Activated CD8-positive, alpha-beta memory T cell treated with anti-CD3 and anti-CD28 coated beads, Interleukin-2, amount 50 U/mL, for 24 hours (primary cell): ENCODE data around the gene EPC2.

Experiments used
- DNase-seq: peaks from one replicate; pipeline ENCODE4 v3.0.0-alpha.2; 2020; ENCODE audit errors: extremely low read depth

The EPC2 gene

GRCh38 chr2:148810081-148810480 lies 165.5 kb downstream of the EPC2 start:
- DNase-seq, result no peak

DNA sequence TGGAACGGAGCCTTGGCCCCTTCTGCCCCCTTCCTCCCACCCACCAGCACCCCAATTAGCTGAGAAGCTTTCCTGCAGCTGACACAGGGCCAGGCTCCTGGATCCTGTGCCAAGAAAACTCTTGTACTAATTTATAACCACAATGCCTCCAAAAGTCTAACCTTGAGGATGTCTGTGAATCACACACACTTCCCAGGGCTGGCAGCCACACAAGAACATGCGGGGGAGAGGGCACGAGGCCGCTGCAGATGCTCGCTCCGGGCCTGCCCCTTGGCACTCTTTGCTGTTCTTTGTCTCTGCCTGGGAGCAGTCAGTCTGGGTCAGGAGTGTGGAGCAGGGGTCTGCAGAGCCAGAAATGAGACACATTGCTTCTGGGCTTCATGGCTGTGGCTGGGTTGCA lies 167.8 kb downstream of the EPC2 start:
- DNase-seq, result no peak

DNA sequence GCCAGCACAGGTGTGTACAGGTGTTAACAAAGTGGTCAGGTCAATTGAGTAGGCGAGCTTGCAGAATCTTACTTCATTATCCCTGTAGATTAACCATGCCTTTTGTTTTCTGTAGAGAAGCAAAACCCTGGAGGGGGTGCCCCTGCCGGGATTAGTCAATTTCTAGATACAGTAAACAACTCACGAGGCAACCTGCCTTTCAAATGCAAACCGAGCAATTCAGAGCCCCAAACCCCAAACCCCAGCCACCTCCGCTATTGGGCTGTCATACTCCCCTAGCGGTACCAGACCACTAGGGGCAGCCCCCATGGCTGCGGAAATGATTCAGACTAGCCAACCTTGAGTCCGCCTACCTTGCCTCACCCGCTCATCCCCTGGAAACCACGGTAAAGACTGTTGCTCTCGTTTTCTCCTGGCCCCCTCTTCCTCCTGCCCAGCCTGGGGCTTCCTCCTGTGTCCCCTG lies 169.1 kb downstream of the EPC2 start:
- DNase-seq, result peak; percentile 49

DNA sequence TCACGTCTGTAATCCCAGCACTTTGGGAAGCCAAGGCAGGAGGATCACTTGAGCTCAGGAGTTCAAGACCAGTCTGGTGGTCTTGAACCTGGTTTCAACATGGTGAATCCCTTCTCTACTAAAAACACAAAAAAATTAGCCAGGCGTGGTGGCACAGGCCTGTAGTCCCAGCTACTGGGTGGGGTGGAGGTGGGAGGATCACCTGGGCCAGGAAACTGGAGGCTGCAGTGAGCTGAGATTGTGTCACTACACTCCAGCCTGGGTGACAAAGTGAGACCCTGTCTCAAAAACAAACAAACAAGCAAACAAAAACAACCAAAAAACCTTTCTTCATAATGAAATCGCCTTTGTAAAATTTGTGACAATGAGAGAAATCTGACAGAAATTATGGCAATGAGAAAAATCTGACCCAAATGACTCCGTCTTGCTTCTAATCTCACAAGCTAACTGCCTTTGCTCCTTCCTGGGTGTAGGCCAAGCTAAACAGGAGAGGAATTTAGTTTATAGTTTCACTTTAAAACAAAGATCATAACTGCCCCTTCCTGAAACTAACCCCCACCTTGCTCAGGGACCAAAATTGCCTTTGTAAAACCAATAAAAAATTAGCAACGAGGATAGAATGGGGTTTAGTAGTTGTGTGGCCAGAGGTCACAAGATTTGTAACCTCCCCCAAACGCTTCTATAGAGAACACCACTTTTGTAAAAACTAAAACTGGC lies 169.8 kb downstream of the EPC2 start:
- no peak for DNase-seq

GRCh38 chr2:148814860-148815419 lies 170.4 kb downstream of the EPC2 start:
- DNase-seq, result no peak

DNA sequence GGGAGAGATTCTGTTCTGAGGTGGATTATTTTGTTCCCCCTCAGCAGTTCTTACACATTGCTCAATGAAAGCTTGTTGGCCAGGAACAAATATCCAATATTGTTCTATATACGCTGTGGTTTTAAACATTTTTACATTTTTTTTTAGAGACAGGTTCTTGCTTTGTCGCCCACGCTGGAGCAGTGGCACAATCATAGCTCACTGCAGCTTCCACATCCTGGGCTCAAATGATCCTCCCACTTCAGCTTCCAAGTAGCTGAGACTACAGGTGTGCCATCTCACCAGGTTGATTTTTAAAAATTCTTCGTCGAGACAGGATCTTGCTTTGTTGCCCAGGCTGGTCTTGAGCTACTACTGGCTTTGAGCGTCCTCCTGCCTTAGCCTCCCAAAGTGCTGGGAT lies 171.6 kb downstream of the EPC2 start:
- no peak for DNase-seq

- DNase-seq, result no peak
Observed at GRCh38 chr2:148817210-148817708, 172.7 kb downstream of the EPC2 start.

- no peak for DNase-seq
Observed at GRCh38 chr2:148819019-148819585, 174.6 kb downstream of the EPC2 start.

DNA sequence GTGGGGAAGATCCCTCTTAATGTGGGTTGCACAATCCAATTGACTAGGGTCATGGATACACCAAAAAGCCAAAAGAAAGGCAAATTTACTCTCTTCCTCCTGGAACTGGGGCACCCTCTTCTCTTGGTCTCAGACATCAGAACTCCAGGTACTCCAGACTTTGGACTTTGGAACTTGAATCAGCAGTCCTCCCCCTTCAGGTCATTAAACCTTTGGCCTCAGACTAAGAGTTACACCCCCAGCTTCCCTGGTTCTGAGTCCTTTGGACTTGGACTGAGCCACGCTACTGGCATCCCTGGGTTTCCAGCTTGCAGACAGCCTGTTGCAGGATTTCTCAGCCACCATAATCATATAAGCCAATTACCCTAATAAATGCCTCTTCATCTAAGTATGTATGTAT lies 179.6 kb downstream of the EPC2 start:
- no peak for DNase-seq

DNA sequence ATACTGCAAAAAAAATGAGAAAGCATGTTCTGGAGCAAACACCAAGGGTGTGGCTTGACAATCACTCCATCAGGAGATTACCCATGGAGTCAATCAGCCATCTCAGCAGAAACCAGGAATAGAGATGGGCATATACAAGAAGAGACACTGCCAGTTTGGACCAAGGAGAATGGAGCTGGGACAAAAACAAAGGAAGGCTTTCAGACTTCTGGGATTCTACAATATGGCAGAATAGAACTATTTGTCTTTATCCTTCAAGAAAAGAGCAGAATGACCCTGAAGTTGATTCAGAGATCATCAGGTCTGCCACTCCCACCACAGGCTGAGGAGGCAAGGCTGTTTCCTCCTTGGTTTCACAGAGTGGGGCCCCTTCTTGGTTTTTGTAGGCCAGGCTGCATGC lies 182.2 kb downstream of the EPC2 start:
- DNase-seq, result no peak

GRCh38 chr2:148828941-148829340 lies 184.4 kb downstream of the EPC2 start:
- DNase-seq, result no peak

GRCh38 chr2:148829618-148830017 lies 185.1 kb downstream of the EPC2 start:
- DNase-seq, result no peak

DNA sequence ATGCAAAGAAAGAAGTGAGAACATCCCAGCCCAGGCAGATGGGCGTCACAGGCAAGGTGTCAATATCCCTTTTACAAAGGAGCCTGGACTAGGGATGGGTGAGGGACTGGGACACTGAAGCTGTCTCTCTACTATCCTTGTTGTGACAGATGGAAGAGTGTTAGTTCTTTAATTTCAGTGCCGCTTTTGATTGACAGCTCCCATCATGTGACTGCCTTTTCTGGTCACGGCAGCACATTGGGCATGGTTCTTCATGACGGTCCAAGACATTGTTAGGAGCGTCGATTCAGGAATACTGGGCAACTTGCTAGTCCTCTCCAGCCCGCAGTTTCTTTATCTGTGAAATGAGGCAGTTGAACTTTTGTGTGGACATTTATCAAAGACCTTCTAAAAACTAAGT lies 188.1 kb downstream of the EPC2 start:
- no peak for DNase-seq
